HepG2 (cell line): ENCODE results near the gene ADD2. TPM values are rescaled to one million over a fixed set of nuclear protein-coding genes. Genes with fewer than 3 reads are reported as not detected.

Experiments used
- HNRNPL ChIP-seq: fragments of 200-400 bp; formaldehyde crosslinking; IDR thresholded peaks from 2 replicates; pipeline ENCODE4 v1.6.1; 2017; ENCODE audit warnings: mild to moderate bottlenecking, low read depth, low read length
- IKZF5 ChIP-seq: IDR thresholded peaks from 2 replicates; pipeline ENCODE4 v1.6.1; 2018; ENCODE audit warnings: missing genetic modification reagents, mild to moderate bottlenecking, missing compliant biosample characterization
- JUN ChIP-seq: sonication (generic); formaldehyde crosslinking; IDR thresholded peaks from 2 replicates; pipeline ENCODE4 v1.4.0; 2020; ENCODE audit warnings: mild to moderate bottlenecking, missing genetic modification reagents
- NFE2L1 ChIP-seq: sonication (generic); formaldehyde crosslinking; IDR thresholded peaks from 2 replicates; pipeline ENCODE4 v1.4.0; 2020; ENCODE audit warnings: missing genetic modification reagents, mild to moderate bottlenecking, borderline replicate concordance
- NFIB ChIP-seq: sonication (generic); formaldehyde crosslinking; IDR thresholded peaks from 2 replicates; pipeline ENCODE4 v1.9.0; 2021; ENCODE audit warnings: missing genetic modification reagents, mild to moderate bottlenecking, borderline replicate concordance
- PRPF4 ChIP-seq: fragments of 200-400 bp; formaldehyde crosslinking; IDR thresholded peaks from 2 replicates; pipeline ENCODE4 v1.6.1; 2016; ENCODE audit warnings: low read length, low read depth; ENCODE audit not compliant: poor library complexity, severe bottlenecking
- SMAD1 ChIP-seq: sonication (generic); formaldehyde crosslinking; IDR thresholded peaks from 2 replicates; pipeline ENCODE4 v1.4.0; 2020; ENCODE audit warnings: missing genetic modification reagents, low read depth, mild to moderate bottlenecking, borderline replicate concordance
- SRSF1 ChIP-seq: fragments of 200-400 bp; formaldehyde crosslinking; optimal IDR thresholded peaks from 2 replicates; pipeline ENCODE3; 2017; ENCODE audit warnings: mild to moderate bottlenecking, low read depth, low read length, moderate library complexity
- TBX3 ChIP-seq: fragments of 450-650 bp; IDR thresholded peaks from 2 replicates; pipeline ENCODE4 v1.6.1; 2017; ENCODE audit warnings: antibody characterized with exemption, mild to moderate bottlenecking, inconsistent platforms, borderline replicate concordance
- ZBTB33 ChIP-seq: sonication (generic); formaldehyde crosslinking; IDR thresholded peaks from 2 replicates; pipeline ENCODE4 v1.4.0; 2020; ENCODE audit warnings: missing genetic modification reagents
- ZMYM2 ChIP-seq: sonication (generic); formaldehyde crosslinking; IDR thresholded peaks from 2 replicates; pipeline ENCODE4 v1.8.0; 2022; ENCODE audit warnings: mild to moderate bottlenecking, missing genetic modification reagents
- ZNF230 ChIP-seq: sonication (generic); formaldehyde crosslinking; IDR thresholded peaks from 2 replicates; pipeline ENCODE4 v1.4.0; 2020; ENCODE audit warnings: mild to moderate bottlenecking, missing genetic modification reagents
- ZNF30 ChIP-seq: sonication (generic); formaldehyde crosslinking; IDR thresholded peaks from 2 replicates; pipeline ENCODE4 v1.5.0; 2020; ENCODE audit warnings: mild to moderate bottlenecking, missing genetic modification reagents
- ZNF598 ChIP-seq: sonication (generic); formaldehyde crosslinking; IDR thresholded peaks from 2 replicates; pipeline ENCODE4 v1.5.1; 2020; ENCODE audit warnings: mild to moderate bottlenecking, missing genetic modification reagents, borderline replicate concordance
- ZNF749 ChIP-seq: sonication (generic); formaldehyde crosslinking; IDR thresholded peaks from 2 replicates; pipeline ENCODE4 v1.8.0; 2022; ENCODE audit warnings: mild to moderate bottlenecking, missing genetic modification reagents, moderate library complexity, borderline replicate concordance
- ZNF770 ChIP-seq: sonication (generic); formaldehyde crosslinking; IDR thresholded peaks from 2 replicates; pipeline ENCODE4 v1.5.0; 2020; ENCODE audit warnings: mild to moderate bottlenecking, missing genetic modification reagents
- polyA plus RNA-seq, 8 experiments: library from polyadenylated mRNA; depleted of rRNA in 3 of 8; stranded (reverse) in 7 of 8; unstranded in 1 of 8; fragments of >200 nt; fragmentation: Illumina TruSeq in 4 of 8; extraction: Trizol in 4 of 8; gene quantifications; 2 replicates each; pipeline versions ENCODE4 v1.2.1 to v1.2.3, GENCODE V29; 2011 to 2016; ENCODE audit warnings: low read depth in 4 of 8, missing spikeins in 1 of 8, mixed read lengths in 1 of 8; ENCODE audit not compliant: insufficient read depth in 1 of 8
- total RNA-seq, 5 experiments: library from RNA; depleted of rRNA; stranded (reverse); fragments of >200 nt; fragmentation: Illumina TruSeq; extraction: Trizol; gene quantifications; 2 replicates each; pipeline ENCODE4 v1.2.3, GENCODE V29; 2016; ENCODE audit warnings: low read depth in 1 of 5
- TF ChIP-seq, protein P1 (sequence below): sonication (generic); formaldehyde crosslinking; IDR thresholded peaks from 2 replicates; pipeline ENCODE4 v1.5.1; 2020; ENCODE audit warnings: missing genetic modification reagents, mild to moderate bottlenecking, borderline replicate concordance
- TF ChIP-seq, protein P2 (sequence below): sonication (generic); formaldehyde crosslinking; IDR thresholded peaks from 2 replicates; pipeline ENCODE4 v1.4.0; 2020; ENCODE audit warnings: missing genetic modification reagents

The ADD2 gene
- total and polyA plus RNA-seq, 2 of the 13 experiments (the other 11 are each of a cell fraction or from before 2014, with no cell fraction given): 0.05 to 0.13 TPM

GRCh38 chr2:70807828-70808118, 39.8 kb upstream of the ADD2 start (continued):
- no peak for TF ChIP-seq SRSF1
- no peak for TF ChIP-seq TBX3
- TF ChIP-seq SMAD1 (CRISPR knock-in tag): no peak
- TF ChIP-seq IKZF5 (CRISPR knock-in tag): no peak
- TF ChIP-seq PRPF4: no peak
- no peak for TF ChIP-seq ZMYM2
- no peak for TF ChIP-seq NFIB (CRISPR knock-in tag)
- TF ChIP-seq ZNF230 (CRISPR knock-in tag): no peak
- TF ChIP-seq, protein P1, sequence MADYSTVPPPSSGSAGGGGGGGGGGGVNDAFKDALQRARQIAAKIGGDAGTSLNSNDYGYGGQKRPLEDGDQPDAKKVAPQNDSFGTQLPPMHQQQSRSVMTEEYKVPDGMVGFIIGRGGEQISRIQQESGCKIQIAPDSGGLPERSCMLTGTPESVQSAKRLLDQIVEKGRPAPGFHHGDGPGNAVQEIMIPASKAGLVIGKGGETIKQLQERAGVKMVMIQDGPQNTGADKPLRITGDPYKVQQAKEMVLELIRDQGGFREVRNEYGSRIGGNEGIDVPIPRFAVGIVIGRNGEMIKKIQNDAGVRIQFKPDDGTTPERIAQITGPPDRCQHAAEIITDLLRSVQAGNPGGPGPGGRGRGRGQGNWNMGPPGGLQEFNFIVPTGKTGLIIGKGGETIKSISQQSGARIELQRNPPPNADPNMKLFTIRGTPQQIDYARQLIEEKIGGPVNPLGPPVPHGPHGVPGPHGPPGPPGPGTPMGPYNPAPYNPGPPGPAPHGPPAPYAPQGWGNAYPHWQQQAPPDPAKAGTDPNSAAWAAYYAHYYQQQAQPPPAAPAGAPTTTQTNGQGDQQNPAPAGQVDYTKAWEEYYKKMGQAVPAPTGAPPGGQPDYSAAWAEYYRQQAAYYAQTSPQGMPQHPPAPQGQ (CRISPR knock-in tag): no peak
- TF ChIP-seq, protein P2, sequence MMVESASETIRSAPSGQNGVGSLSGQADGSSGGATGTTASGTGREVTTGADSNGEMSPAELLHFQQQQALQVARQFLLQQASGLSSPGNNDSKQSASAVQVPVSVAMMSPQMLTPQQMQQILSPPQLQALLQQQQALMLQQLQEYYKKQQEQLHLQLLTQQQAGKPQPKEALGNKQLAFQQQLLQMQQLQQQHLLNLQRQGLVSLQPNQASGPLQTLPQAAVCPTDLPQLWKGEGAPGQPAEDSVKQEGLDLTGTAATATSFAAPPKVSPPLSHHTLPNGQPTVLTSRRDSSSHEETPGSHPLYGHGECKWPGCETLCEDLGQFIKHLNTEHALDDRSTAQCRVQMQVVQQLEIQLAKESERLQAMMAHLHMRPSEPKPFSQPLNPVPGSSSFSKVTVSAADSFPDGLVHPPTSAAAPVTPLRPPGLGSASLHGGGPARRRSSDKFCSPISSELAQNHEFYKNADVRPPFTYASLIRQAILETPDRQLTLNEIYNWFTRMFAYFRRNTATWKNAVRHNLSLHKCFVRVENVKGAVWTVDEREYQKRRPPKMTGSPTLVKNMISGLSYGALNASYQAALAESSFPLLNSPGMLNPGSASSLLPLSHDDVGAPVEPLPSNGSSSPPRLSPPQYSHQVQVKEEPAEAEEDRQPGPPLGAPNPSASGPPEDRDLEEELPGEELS (CRISPR knock-in tag): no peak
- no peak for TF ChIP-seq ZNF598 (CRISPR knock-in tag)
- no peak for TF ChIP-seq ZBTB33
- TF ChIP-seq ZNF749 (CRISPR knock-in tag): no peak
- TF ChIP-seq NFE2L1: no peak
- TF ChIP-seq HNRNPL: no peak
- peak; percentile 6; the same call in 1 of the 2 replicates for TF ChIP-seq ZNF770 (CRISPR knock-in tag)
- TF ChIP-seq ZNF30 (CRISPR knock-in tag): no peak
- no peak for TF ChIP-seq JUN (CRISPR knock-in tag)
